GM12878 (cell line): Measurements from ENCODE around the gene HSBP1. TPM values are rescaled to one million over a fixed set of nuclear protein-coding genes. Genes with fewer than 3 reads are reported as not detected.
A peak's percentile ranks its signal among the peaks of the same experiment; 100 is the strongest.

Source experiments
- ATAC-seq: fragments of 200-7000 bp; cut with Tn5 transposase; 3 replicates; pipeline ENCODE4 v1.9.1; 2020; ENCODE audit warnings: mild to moderate bottlenecking, moderate library complexity
- BruUV-seq: library from RNA; stranded (reverse); fragments of 400-500 nt; replicated peaks from 2 replicates; lab custom pipeline; 2021; lab: Mats Ljungman, UMichigan
- CTCF ChIA-PET: fragments of 300-600 bp; sonication (Branson Sonifier 250); formaldehyde crosslinking; extraction: SDS; loops from one replicate; lab custom pipeline; 2021; ENCODE audit warnings: inconsistent platforms; lab: Yijun Ruan, JAX
- POLR2A ChIA-PET: fragments of 350-600 bp; formaldehyde crosslinking; extraction: SDS; loops from one replicate; lab custom pipeline; 2021; ENCODE audit warnings: inconsistent platforms; lab: Charles Lee
- RAD21 ChIA-PET: fragments of 300-600 bp; sonication (Branson Sonifier 250); formaldehyde crosslinking; loops from one replicate; lab custom pipeline; 2023; ENCODE audit warnings: antibody characterized with exemption; ENCODE audit not compliant: unreplicated experiment; lab: Charles Lee
- SMC1A ChIA-PET: fragments of 300-600 bp; sonication (Branson Sonifier 250); formaldehyde crosslinking; loops from one replicate; lab custom pipeline; 2023; ENCODE audit not compliant: unreplicated experiment, uncharacterized antibody; lab: Charles Lee
- DNase-seq: peaks from one replicate; pipeline ENCODE4 v3.0.0-alpha.2; 2011; ENCODE audit warnings: low read depth, low spot score
- FAIRE-seq: peaks from 3 replicates; lab custom pipeline; 2011; peaks lifted over from hg19 to GRCh38; lab: Jason Lieb, UNC
- H2AFZ ChIP-seq: 2 replicates; pipeline ENCODE4 v1.6.0; 2011; ENCODE audit warnings: low read depth, low read length, control low read depth; ENCODE audit not compliant: control insufficient read depth
- H3K27ac ChIP-seq: 2 replicates; pipeline ENCODE4 v1.5.1; 2011; ENCODE audit warnings: control low read depth; ENCODE audit not compliant: control insufficient read depth, insufficient read depth
- H3K27me3 ChIP-seq, 2 experiments: replicated peaks in 1 of 2; 2 replicates each; pipeline versions ENCODE4 v1.6.0 to v1.6.1; 2011; ENCODE audit warnings: low read length in 1 of 2; ENCODE audit not compliant: control insufficient read depth in 2 of 2, insufficient read depth in 2 of 2
- H3K36me3 ChIP-seq, 2 experiments: 2 replicates each; pipeline ENCODE4 v1.5.1; 2011; ENCODE audit warnings: low read length in 1 of 2; ENCODE audit not compliant: control insufficient read depth in 2 of 2, insufficient read depth in 2 of 2
- H3K4me1 ChIP-seq: 2 replicates; pipeline ENCODE4 v1.6.1; 2011; ENCODE audit warnings: mild to moderate bottlenecking, low read length, moderate library complexity, mixed read lengths; ENCODE audit not compliant: control insufficient read depth, insufficient read depth
- H3K4me2 ChIP-seq: 2 replicates; pipeline ENCODE4 v1.6.0; 2011; ENCODE audit warnings: control low read depth; ENCODE audit not compliant: control insufficient read depth, insufficient read depth
- H3K4me3 ChIP-seq: fragments of 200-600 bp; sonication (generic); 2 replicates; pipeline ENCODE4 v1.5.1; 2016
- H3K79me2 ChIP-seq: 2 replicates; pipeline ENCODE4 v1.6.0; 2011; ENCODE audit warnings: low read length; ENCODE audit not compliant: control insufficient read depth, insufficient read depth
- H3K9ac ChIP-seq: 2 replicates; pipeline ENCODE4 v1.8.0; 2011; ENCODE audit warnings: low read length, control low read depth, mixed read lengths; ENCODE audit not compliant: control insufficient read depth, insufficient read depth
- H3K9me3 ChIP-seq: replicated peaks from 3 replicates; pipeline ENCODE4 v1.5.1; 2011; ENCODE audit warnings: mild to moderate bottlenecking, low read length; ENCODE audit not compliant: control insufficient read depth, insufficient read depth
- H4K20me1 ChIP-seq: 2 replicates; pipeline ENCODE4 v1.6.0; 2011; ENCODE audit not compliant: control insufficient read depth, insufficient read depth
- BMI1 ChIP-seq: fragments of 450-650 bp; IDR thresholded peaks from 2 replicates; pipeline ENCODE4 v1.6.1; 2016; ENCODE audit warnings: mild to moderate bottlenecking, moderate library complexity, borderline replicate concordance
- GATAD2B ChIP-seq: fragments of 450-650 bp; conservative IDR thresholded peaks from 2 replicates; pipeline ENCODE4 v1.6.1; 2017; ENCODE audit warnings: low read depth, mild to moderate bottlenecking, moderate library complexity
- JUNB ChIP-seq: IDR thresholded peaks from 2 replicates; pipeline ENCODE4 v1.6.1; 2016; ENCODE audit warnings: antibody characterized with exemption, mild to moderate bottlenecking
- KDM1A ChIP-seq: fragments of 200-600 bp; sonication (generic); IDR thresholded peaks from 2 replicates; pipeline ENCODE4 v1.6.1; 2016; ENCODE audit warnings: borderline replicate concordance
- MEF2B ChIP-seq: fragments of 450-650 bp; IDR thresholded peaks from 2 replicates; pipeline ENCODE4 v1.6.1; 2018; ENCODE audit warnings: mild to moderate bottlenecking, moderate library complexity; ENCODE audit not compliant: partially characterized antibody, poor library complexity, severe bottlenecking
- MTA2 ChIP-seq: fragments of 450-650 bp; IDR thresholded peaks from 2 replicates; pipeline ENCODE4 v1.6.1; 2016; ENCODE audit warnings: low read depth, mild to moderate bottlenecking, moderate library complexity
- NR2C2 ChIP-seq: IDR thresholded peaks from 2 replicates; pipeline ENCODE4 v1.6.1; 2011; ENCODE audit warnings: borderline replicate concordance, low read depth; ENCODE audit not compliant: control insufficient read depth, insufficient read length
- RUNX3 ChIP-seq: IDR thresholded peaks from 2 replicates; pipeline ENCODE4 v1.6.1; 2012; ENCODE audit warnings: low read length, inconsistent platforms
- SREBF2 ChIP-seq: IDR thresholded peaks from 2 replicates; pipeline ENCODE4 v1.6.1; 2012; ENCODE audit warnings: mild to moderate bottlenecking, low read length
- WGBS: methylation state at CpG from one replicate; pipeline ENCODE4 v1.1.6; 2016; ENCODE audit warnings: low lambda C conversion rate; ENCODE audit not compliant: insufficient replicate concordance, insufficient coverage; ENCODE audit errors: missing lambda C conversion rate; 5-methylcytosine and 5-hydroxymethylcytosine counted together
- in situ Hi-C: fragments of 300-500 bp; cut with MboI; formaldehyde crosslinking; loops from 9 replicates; pipeline ENCODE4 v1.14.3; 2018; ENCODE audit warnings: mixed read lengths
- intact Hi-C: fragments of 100-400 bp; cut with micrococcal nuclease; formaldehyde crosslinking; loops from one replicate; pipeline ENCODE4 v1.14.2; 2022; ENCODE audit not compliant: unreplicated experiment
- polyA plus RNA-seq, 11 experiments: library from polyadenylated mRNA; depleted of rRNA in 4 of 11; unstranded in 6 of 11; stranded (reverse) in 5 of 11; fragments of >200 nt; fragmentation: Nextera tagmentation in 4 of 11; fragmentation: Illumina TruSeq in 1 of 11; extraction: Ambion mirVana in 4 of 11; extraction: Trizol in 1 of 11; gene quantifications; 1 replicate in 1 of 11; 2 replicates in 10 of 11; pipeline versions ENCODE4 v1.2.1 to v1.2.3, GENCODE V29; 2011 to 2016; ENCODE audit warnings: inconsistent platforms in 2 of 11, missing spikeins in 2 of 11, low read depth in 1 of 11
- total RNA-seq, 4 experiments: library from RNA; depleted of rRNA in 3 of 4; stranded (reverse); fragments of >200 nt in 3 of 4; fragmentation: Illumina TruSeq in 1 of 4; extraction: Trizol in 1 of 4; gene quantifications; 2 replicates each; pipeline versions ENCODE4 v1.2.1 to v1.2.3, GENCODE V29; 2013 to 2021
- TF ChIP-seq, protein P1 (sequence below): fragments of 450-650 bp; IDR thresholded peaks from 2 replicates; pipeline ENCODE4 v1.6.1; 2018; ENCODE audit warnings: borderline replicate concordance, mild to moderate bottlenecking; ENCODE audit not compliant: partially characterized antibody

The HSBP1 gene
- total and polyA plus RNA-seq, 10 of the 15 experiments (the other 5 are each of a cell fraction or from before 2014, with no cell fraction given), result 26.6 to 263 (median 95.7) TPM

DNA sequence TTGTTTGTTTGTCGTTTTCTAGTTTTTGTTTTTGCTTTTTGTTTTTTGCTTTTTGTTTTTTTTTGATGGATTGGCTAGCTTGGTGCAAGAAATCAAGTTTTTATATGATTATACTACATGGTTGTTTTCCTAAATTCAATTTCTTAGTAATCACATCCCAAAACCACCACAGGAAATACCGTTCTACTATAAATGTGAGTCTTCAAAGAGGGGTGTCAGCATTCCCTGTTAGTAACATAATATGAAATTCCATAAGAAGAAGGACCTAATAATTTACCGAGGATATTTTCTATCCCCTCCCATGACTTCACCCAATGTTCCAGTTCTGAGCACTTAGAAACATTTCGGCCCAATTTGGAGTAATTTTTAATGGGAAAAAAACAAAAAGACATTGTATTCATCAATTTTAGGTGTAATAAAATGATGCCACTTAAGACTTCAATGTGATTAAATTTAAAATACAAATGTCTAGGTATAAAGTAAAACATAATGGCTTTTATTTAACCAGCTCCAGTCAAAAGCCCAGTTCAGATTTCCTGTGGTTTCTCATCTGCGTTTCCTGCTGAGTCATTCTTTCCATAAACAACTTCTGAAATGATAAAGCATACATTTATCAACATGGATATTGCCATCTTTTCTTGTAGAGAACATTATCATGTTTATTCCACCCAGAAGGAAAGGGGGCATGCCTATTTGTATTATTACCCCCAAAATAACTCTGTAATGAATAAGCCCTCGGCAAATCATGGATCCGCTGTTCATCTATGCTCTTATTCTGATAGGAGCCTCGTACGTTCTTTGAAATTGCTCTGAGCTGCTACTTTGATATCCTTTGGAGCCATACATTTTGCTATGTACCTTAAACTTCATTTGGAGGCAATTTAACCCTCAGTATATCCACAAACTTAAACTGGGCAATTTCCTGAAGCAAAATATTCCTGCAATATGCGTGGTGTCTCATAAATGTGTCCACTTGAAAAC is 28.1 kb downstream of the HSBP1 start:
- whole genome bisulfite sequencing, result 29% methylated on average over 10 of the region's 10 CpGs
- ChIA-PET CTCF (interaction anchor here (1.0 to 3.2 kb wide), 2 partner anchors 10 to 91 kb away, joined by 3 to 22 read pairs; no protein-coding TSS in a partner anchor), SMC1A (interaction anchor here (0.9 kb wide), 1 partner anchor 51 kb away, joined by 3 read pairs; no protein-coding TSS in a partner anchor), POLR2A (no interaction called here), RAD21 (no interaction called here)
- Histone ChIP-seq H3K4me2 (no peak overlapping the region), H3K4me3 (no peak overlapping the region), H4K20me1 (no peaks in the 10 kb centered on the region), H3K9ac (no peak overlapping the region), H2AFZ (no peak overlapping the region), H3K4me1 (no peaks in the 10 kb centered on the region), H3K36me3 (no peaks in the 10 kb centered on the region), H3K27ac (no peak overlapping the region), H3K27me3 (no peaks in the 10 kb centered on the region), H3K9me3 (no peaks in the 10 kb centered on the region; the same call in 2 of the 3 replicates)
- BruUV-seq, result no TSS peak
- DNase-seq (no peak), ATAC-seq (no peak), FAIRE-seq (no peak)
- in situ Hi-C loops, result no loop called here
- intact Hi-C loops, result no loop called here
- TF ChIP-seq SREBF2, result no peak
- no peak for TF ChIP-seq NR2C2
- TF ChIP-seq, protein P1, sequence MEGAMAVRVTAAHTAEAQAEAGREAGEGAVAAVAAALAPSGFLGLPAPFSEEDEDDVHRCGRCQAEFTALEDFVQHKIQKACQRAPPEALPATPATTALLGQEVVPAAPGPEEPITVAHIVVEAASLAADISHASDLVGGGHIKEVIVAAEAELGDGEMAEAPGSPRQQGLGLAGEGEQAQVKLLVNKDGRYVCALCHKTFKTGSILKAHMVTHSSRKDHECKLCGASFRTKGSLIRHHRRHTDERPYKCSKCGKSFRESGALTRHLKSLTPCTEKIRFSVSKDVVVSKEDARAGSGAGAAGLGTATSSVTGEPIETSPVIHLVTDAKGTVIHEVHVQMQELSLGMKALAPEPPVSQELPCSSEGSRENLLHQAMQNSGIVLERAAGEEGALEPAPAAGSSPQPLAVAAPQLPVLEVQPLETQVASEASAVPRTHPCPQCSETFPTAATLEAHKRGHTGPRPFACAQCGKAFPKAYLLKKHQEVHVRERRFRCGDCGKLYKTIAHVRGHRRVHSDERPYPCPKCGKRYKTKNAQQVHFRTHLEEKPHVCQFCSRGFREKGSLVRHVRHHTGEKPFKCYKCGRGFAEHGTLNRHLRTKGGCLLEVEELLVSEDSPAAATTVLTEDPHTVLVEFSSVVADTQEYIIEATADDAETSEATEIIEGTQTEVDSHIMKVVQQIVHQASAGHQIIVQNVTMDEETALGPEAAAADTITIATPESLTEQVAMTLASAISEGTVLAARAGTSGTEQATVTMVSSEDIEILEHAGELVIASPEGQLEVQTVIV, result no peak
- TF ChIP-seq MTA2, result no peak
- no peak for TF ChIP-seq KDM1A
- no peak for TF ChIP-seq GATAD2B
- TF ChIP-seq MEF2B, result no peak
- no peak for TF ChIP-seq BMI1
- TF ChIP-seq RUNX3, result peak; percentile 36; the same call in 1 of the 2 replicates
- TF ChIP-seq JUNB, result peak; percentile 74
- TF ChIP-seq, all 136 proteins: peak for 2
- no peaks in the 10 kb centered on the region for H3K79me2 ChIP-seq
